Coronary artery (tissue), 2 donors: ENCODE data around the gene TMOD3.

Source experiments
- DNase-seq: peaks from one replicate; pipeline ENCODE4 v3.0.0-alpha.2; 2017; ENCODE audit warnings: low spot score
- H3K27ac ChIP-seq, 2 donors: fragments of 200-600 bp; sonication (generic); one replicate each; pipeline ENCODE4 v1.5.1; 2016 to 2019
- H3K4me3 ChIP-seq: fragments of 200-600 bp; sonication (generic); 2 replicates; pipeline ENCODE4 v1.5.1; 2016; ENCODE audit warnings: mild to moderate bottlenecking, moderate library complexity
- CTCF ChIP-seq: fragments of 200-600 bp; sonication (generic); IDR thresholded peaks from one replicate; pipeline ENCODE4 v1.5.1; 2019; ENCODE audit warnings: antibody characterized with exemption

The TMOD3 gene

GRCh38 chr15:51803965-51804364 lies 25.5 kb upstream of the TMOD3 start:
- DNase-seq, result no peak
- Histone ChIP-seq H3K4me3 (no peak overlapping the region), H3K27ac (no peak overlapping the region)
- no peak for TF ChIP-seq CTCF

GRCh38 chr15:51806123-51806522 lies 23.3 kb upstream of the TMOD3 start:
- no peak for DNase-seq
- TF ChIP-seq CTCF, result no peak
- H3K4me3 ChIP-seq, result no peak overlapping the region
- no peak overlapping the region for H3K27ac ChIP-seq

- no peak for DNase-seq
- Histone ChIP-seq H3K4me3 (no peak overlapping the region), H3K27ac (no peak overlapping the region)
- no peak for TF ChIP-seq CTCF
These were observed 20.0 kb upstream of the TMOD3 start for GRCh38 chr15:51809457-51809856.

GRCh38 chr15:51812598-51812997 lies 16.9 kb upstream of the TMOD3 start:
- H3K27ac ChIP-seq, result no peak overlapping the region
- no peak for DNase-seq
- H3K4me3 ChIP-seq, result no peak overlapping the region
- TF ChIP-seq CTCF, result no peak

GRCh38 chr15:51814606-51815005 lies 14.8 kb upstream of the TMOD3 start:
- no peak for DNase-seq
- no peak for TF ChIP-seq CTCF
- no peak overlapping the region for H3K27ac ChIP-seq
- no peak overlapping the region for H3K4me3 ChIP-seq

GRCh38 chr15:51816611-51817010 lies 12.8 kb upstream of the TMOD3 start:
- Histone ChIP-seq H3K27ac (no peak overlapping the region), H3K4me3 (no peak overlapping the region)
- DNase-seq, result no peak
- TF ChIP-seq CTCF, result no peak

- TF ChIP-seq CTCF, result no peak
- no peak overlapping the region for H3K4me3 ChIP-seq
- DNase-seq, result no peak
- H3K27ac ChIP-seq, result no peak overlapping the region
These were observed 11.3 kb upstream of the TMOD3 start for GRCh38 chr15:51818150-51818549.
